Mammary epithelial cell (primary cell): ENCODE measurements around the gene PIEZO2.

Experiments used
- CTCF ChIP-seq, 2 donors: IDR thresholded peaks in 1 of 2; conservative IDR thresholded peaks in 1 of 2; 2 replicates each; pipeline ENCODE4 v1.5.1; 2011 to 2012; ENCODE audit warnings: inconsistent platforms in 2 of 2, low read length in 2 of 2, mild to moderate bottlenecking in 2 of 2, control low read depth in 1 of 2, low read depth in 1 of 2; ENCODE audit not compliant: insufficient read depth in 1 of 2; ENCODE audit errors: extremely low read depth in 1 of 2
- EZH2 ChIP-seq: IDR thresholded peaks from 2 replicates; pipeline ENCODE4 v1.6.1; 2012; ENCODE audit warnings: low read length, inconsistent platforms, borderline replicate concordance

GRCh38 chr18:10851824-10852319, 297.5 kb downstream of the PIEZO2 start:
- TF ChIP-seq CTCF (conservative IDR thresholded peaks at IDR 0.05 in 1 of 2, IDR thresholded peaks at IDR 0.05 in 1 of 2; ENCODE audit: extremely low read depth in 1 of 2, insufficient read depth in 1 of 2, low read depth in 1 of 2, low read length in 2 of 2) (peak; percentile 60 to 67), EZH2 (no peak)
